GM19468 (cell line): ENCODE results near the gene CRHR1.

Experiments
- ATAC-seq: cut with Tn5 transposase; IDR thresholded peaks from one replicate; pipeline ENCODE4 v1.9.1; 2021; ENCODE audit warnings: mild to moderate bottlenecking, moderate library complexity, moderate number of reproducible peaks; ENCODE audit not compliant: unreplicated experiment; ENCODE audit errors: extremely low read depth

The CRHR1 gene

DNA sequence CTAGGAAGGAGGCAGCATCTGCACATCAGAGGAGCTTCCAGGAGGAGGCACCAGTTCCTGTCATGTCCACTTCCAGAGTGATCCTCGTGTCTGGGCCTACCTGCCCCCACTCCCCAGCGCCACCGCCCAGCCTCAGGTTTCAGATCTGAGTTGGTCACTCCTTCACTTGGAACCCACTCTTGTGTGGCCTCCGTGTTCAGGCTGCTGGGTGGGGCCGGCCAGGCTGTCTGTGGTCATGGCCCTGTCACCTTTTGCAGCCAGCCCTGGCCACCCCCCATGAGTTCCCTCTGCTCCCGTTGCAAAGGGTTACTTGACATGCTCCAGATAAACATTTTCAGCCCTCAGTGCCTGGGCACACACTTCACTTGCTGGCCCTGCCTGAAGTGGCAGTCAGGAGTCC lies 33.9 kb downstream of the CRHR1 start:
- ATAC-seq = no peak

DNA sequence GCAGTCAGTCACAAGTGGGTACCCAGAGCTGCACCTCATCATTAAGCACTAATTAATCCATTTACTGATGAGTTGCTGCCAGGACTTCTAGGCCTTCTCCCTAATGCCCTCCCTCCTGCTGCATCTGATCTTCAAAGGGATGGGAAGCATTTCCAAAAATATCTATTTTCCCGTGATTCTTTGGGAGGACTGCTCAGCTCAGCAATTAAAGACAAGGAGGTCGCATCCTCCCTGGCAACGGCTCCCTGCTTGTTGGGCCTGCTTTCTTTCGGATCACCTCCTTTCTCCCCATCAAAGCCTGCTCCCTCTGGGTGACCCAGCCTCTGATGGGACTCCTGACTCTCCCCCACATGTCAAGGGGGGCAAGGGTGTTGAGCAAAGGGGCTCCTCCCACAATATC lies 34.6 kb downstream of the CRHR1 start:
- ATAC-seq = no peak

DNA sequence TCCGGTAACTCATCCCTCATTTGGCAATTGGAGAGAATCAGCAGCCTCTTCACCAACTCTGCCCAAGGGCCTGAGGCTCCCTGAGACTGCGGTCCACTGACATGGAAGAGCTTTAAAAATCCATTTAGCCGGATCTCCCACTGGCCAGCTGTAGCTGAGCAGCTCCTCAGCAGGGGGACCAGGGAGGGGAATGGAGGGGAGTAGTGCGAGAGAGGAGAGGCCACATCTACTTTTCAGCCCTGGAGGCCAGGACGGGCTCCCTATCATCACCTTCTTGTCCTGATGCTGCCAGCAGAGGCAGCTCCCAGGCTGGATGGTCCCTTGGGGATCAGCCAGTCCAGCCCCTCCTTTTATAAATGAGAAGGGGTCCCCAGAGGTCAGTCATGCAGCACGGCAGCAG lies 35.5 kb downstream of the CRHR1 start:
- no peak for ATAC-seq

DNA sequence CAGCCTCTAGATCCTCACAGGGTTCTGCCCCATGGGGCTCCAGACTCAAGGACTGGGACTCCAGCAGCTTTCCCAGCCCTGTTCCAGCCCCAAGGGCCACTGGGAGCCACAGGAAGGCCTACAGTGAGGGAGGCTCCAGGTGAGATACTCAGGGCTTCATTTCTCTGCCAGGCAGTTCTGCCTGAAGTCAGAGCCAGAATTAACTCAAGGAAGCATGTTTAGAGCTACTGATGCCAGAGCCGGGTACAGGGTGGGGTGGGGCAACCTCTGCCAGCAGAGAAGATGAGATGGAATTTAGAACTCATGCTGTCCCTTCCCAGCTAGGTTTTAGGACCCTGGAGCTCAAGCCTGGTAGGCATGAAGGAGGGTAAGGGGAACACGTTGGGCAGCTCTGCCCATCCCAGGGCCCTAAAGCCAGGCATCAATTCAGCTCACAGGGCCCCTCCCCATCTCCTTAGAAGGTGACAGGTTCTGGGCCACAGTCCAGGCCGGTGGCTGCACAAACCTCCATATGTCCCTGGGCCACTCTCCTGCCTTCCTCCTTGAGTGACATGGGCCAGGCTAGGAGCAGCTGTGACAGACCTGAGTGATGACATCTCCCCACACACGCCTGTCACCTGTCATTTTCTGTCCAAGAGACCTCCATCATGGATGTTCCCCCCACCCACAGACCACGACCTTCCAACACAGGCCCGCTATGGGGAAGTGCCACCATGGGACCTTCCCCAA lies 36.1 kb downstream of the CRHR1 start:
- no peak for ATAC-seq

DNA sequence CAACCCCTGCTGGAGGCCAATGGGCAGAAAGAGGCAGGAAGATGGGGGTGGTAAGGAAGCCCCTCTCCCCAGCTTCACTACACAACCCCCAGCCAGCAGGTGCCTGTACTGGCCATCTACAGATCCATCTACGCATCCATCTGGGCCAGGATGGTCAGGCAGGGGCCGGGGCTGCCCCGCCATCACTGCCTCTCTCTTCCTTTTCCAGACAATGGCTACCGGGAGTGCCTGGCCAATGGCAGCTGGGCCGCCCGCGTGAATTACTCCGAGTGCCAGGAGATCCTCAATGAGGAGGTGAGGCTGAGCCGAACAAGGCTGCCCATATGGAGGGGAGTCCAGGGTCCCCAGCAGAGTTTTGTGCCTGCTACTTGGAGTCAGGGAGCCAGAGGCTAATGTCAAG lies 37.0 kb downstream of the CRHR1 start:
- ATAC-seq = no peak

DNA sequence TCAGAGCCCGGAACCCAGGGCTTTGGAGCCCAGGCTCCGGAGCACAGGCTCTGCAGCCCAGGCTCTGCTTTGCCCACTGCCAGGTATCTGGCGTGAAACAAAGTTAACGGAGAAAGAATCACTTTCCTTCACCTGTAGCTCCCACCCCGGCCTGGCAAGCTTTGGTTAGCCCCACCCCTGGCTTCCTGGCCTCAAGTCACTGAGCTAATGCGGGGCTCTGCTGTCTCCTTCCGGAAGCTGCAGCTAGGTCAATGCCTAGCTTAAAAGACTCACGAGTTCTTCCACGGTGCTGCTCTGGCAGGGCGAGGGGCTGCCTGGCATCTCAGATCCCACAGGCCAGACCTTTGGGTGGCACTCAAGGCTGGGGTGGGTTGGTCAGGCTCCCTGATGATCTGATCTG lies 39.5 kb downstream of the CRHR1 start:
- ATAC-seq = no peak

DNA sequence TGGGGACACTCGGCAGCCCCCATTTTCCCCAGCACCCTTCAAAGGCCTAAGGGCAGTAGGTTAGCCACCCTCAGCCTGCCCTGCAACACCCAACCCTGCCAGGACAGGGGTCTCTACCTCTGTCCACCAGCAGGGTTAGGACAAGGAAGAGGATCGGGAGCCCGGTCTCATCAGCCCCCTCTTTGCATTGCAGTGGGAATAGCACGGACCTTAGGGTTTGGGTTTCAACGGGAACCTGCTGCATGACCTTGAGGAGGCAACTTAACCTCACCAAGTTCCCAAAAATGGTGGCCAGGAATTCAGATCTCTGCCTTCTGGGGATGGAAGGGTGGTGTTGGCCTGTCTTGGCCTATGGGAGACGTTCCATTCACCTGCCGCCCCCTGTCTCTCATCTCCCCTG lies 40.4 kb downstream of the CRHR1 start:
- ATAC-seq = no peak

DNA sequence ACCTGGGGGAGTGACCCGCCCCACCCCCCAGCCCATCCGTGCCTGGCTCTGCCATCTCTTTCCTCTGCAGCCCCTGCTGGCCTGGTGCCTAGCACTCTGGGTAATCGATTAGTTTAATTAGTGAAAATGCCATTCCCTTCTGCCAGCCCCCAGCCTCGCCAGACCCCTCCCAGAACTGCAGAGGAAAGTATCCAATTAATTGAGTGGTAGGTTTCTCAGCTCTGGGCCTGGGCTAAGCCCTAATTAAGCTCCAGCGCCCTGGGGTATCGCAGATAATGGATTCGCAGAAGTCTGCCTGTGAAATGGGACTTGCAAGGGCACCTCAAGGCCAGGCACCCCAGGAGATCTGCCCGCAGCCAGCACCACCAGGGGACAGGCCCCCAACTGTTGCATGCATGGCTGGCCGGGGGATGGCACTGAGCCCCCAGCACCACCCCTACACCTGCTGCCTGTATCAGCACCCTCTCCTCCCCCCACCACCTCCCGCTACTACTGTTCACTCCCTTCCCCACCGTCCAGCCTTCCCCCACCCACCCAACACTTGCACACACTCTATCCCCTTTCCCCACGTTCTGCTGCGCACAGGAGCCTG lies 40.9 kb downstream of the CRHR1 start:
- no peak for ATAC-seq

DNA sequence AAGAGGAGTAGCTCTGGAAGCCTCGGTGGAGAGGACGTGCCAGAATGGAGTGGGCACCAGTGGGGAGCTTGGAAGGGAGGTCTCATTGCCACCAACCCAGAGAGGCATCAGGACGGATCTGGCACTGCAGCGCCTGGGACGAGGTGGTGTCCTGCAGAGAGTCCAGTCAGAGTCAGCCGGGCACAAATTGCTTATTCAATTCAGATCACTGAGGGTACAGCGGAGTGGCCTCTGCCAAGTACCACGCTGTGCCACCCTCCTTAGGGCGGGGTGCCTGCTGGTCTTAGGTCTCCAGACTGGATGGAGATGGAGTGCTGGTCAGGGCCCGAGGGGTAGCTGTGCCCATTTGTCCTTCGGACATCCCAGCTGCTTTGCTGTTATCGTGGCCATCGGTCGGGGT lies 41.7 kb downstream of the CRHR1 start:
- no peak for ATAC-seq

DNA sequence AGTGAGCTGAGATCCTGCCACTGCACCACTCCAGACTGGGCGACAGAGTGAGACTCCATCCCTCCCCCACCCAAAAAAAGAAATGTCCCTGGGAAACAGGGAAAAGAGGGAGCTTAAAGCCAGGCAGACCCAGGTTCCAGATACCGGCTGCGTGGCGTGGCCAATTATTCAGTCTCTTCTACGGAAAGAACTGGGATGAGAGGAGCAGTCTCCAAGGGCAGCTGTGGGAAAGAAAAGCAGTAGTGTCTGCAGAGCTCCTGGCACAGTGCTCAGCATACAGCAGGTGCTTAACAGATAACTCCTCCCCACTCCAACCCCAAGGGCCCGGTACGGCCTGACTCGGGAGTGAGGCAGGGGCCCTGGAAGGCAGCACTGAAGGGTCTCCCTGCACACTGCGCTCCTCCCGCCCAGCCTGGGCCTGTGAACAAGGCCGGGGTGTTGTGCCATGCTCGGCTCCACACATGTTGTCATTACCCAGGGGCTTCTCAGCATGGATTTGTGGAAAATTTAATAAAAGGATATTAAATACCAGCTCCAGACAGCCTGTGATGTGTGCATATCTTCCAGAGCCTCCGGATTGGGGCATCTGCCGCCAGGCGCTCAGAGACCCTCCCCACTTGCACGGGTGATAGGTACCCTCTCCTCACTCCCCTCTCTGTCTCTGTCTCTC lies 42.9 kb downstream of the CRHR1 start:
- ATAC-seq = no peak

DNA sequence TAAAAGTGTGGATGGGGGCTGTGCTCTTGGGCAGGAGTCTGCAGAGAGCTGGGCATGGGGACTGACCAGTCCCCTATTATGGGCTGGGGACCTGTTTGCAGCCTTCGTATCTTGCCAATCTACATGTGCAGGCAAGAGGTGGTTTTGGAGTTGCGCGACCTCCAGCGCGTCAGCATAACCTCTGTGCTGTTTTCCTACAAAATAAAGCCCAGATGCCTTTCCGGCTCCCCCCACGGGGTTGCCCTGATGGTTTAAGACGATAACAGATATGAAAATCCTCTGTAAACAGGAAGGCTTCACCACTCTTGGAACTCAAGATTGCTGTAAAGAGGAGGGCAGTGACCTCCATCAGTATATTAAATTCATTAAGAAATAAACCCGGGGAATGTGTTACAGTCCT lies 44.1 kb downstream of the CRHR1 start:
- no peak for ATAC-seq

DNA sequence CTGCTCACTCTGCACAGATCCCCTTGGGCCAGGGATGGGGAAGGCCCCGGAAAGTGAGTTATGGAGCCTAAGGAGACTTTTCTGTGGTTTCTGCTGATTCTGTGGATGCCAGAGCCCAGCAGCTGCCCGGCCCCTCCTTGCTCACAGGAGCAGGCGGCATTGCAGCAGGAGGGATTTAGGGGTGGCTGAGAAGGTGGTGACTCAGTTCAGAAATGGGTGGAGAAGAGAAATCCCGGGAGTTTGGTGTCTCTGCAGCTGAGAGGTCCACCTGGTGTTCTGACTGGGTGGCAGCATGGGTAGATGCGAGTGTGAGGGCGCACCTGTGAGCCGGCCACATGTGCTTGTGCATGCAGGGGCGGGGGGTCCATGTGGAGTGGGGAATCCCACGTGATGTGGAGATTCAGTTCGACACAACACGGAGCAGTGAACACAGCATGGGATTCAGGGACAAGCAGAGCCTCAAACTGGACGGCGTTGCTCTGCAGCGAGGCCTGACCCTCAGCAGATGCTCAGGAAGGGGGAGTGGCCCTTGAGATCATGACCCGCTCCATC lies 44.5 kb downstream of the CRHR1 start:
- ATAC-seq = no peak

DNA sequence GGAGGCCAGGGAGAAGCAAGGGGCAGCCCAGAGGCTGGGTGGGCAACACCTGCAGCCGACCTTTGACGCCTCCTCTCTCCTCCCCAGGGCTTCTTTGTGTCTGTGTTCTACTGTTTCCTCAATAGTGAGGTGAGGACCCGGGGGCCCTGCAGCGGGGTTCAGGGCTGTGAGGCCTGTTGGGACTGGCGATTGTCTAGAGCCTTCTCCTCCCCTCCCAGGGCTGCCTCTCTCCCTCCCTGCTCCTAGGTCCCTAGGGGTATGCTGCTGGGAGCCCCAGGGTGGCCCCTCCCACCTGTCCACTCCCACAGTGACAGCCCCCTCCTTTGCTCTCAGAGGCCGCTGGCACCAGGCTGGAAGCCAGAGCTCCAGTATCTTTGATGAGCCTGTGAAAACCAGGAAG lies 49.8 kb downstream of the CRHR1 start:
- ATAC-seq = no peak

DNA sequence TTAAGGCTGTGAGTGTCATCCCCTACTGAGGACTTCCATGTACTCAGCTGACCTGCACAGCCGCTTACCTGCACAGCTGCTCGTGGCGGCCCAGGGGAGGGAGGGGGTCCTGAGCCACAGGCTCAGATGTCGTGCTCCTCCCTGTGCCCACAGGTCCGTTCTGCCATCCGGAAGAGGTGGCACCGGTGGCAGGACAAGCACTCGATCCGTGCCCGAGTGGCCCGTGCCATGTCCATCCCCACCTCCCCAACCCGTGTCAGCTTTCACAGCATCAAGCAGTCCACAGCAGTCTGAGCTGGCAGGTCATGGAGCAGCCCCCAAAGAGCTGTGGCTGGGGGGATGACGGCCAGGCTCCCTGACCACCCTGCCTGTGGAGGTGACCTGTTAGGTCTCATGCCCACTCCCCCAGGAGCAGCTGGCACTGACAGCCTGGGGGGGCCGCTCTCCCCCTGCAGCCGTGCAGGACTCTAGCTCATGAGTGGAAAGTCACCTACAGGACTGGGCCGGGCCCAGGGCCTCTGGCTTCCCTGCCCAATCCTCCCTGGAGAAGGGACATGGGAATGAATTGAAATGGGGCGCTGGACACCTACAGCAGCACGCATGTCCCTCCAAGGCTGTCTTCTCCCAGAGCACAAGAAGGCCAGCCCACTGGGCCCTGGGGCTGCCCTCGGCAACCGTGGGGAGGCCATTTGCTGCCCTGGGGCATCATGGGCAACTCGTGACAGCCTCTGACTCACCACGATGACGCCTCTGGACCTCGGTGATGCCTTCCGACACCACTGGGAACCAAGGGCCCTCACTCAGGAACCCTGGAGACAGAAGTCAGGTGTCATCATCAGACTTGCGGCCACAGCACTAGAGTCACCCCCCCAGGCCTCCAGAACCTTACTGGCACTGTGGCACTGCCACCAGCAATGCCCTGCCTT lies 50.6 kb downstream of the CRHR1 start:
- ATAC-seq = no peak

DNA sequence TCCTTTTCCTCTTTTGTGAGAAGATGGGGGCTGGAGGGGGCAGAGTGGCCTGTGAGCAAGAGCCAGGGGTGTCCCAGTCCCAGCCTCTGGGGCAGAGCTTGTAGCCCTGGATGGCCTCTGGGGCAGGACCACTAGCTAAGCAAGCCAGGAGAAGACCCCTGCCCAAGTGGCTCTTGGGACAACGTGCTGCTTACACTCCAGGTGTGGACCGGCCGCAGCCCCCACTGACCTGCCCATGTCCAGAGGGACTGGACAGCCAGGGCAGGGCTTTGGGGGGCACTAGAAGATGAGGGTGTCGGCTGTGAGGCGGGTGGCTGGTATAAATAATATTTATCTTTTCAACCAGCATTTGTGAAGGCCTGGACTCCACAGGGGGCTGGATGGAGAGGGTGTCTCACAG lies 51.4 kb downstream of the CRHR1 start:
- no peak for ATAC-seq

DNA sequence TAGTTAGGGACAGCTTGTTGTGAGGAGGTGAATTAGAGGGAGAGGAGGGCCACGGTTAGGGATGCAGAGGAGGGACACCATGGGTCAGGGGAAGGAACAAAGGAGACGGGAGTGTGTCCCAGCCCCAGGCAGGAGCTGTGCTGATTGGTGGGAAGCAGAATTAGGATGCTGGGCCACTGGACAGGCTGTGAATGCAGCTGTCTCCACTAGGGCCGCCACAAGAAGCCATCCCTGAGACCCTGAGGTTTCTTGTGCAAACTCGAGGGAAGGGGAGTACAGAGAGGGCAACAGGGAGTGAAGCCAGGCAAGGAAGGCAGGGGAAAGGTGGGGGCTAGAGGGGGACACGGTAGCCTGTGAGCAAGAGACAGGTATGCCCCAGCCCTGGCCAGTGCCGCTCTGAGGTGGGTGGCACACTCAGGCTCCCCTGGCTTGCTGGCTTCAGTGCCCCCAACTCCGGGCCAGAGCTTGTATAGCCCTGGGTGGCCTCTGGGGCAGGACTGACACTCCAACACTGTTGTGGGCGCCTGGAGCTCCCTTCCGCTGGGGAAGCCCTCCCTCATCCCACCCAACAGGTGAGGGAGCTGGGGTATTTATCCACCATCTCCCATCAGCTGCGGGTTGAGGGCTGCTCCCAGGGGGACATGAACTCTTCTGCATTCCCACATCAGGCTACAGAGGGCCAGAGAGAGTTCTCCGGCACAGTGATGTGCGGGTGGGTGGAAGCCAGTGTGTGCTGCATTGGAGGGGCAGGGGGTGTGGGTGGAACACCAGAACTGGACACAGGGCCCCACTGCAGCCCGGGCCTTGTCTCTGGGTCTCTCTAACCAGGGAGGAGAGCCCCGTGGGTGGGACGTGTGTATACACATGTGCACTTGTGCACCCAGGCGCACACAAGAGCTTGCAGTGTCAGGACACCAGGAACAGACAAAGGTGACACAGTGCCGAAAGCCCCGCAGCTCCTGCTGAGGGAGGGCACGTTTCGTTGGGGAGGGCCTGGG lies 52.2 kb downstream of the CRHR1 start:
- no peak for ATAC-seq

DNA sequence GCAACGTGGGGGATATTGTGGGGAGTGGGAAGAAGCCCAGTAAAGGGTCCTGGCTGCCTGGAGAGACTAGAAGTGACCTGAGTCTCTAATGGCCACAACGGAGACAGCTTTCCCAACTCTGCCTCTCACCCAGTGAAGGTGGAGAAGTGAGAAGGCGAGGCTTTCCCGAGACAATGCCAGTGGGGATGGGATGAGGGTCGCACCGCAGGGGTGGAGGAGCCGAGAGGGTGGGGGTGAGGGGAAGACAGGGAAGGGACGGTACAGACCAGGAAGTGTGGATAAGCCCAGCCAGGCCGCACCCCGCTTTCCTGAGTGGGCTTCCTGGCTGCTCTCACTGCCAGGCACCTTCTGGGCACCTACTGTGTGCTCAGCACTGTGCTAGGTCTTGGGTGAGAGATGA lies 53.1 kb downstream of the CRHR1 start:
- ATAC-seq = no peak

DNA sequence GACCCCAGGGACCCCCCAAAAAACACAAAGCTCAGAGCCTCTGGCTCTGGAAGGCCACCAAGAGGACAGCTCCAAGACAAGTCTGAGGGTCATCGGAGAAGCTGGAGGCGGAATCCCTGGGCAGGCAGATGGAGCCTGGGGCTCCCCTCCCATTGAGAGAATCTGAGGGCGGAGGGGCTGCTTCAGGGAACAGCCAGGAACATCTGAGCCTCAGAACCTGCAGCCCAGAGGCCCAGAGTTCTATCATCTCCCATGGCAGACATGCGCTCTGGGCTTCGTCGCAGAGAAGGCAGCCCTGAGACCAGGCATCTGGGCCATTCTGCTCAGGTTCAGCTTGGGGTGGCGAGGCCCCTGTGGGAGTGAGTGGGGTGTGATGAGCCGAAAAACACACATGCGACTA lies 53.5 kb downstream of the CRHR1 start:
- no peak for ATAC-seq

DNA sequence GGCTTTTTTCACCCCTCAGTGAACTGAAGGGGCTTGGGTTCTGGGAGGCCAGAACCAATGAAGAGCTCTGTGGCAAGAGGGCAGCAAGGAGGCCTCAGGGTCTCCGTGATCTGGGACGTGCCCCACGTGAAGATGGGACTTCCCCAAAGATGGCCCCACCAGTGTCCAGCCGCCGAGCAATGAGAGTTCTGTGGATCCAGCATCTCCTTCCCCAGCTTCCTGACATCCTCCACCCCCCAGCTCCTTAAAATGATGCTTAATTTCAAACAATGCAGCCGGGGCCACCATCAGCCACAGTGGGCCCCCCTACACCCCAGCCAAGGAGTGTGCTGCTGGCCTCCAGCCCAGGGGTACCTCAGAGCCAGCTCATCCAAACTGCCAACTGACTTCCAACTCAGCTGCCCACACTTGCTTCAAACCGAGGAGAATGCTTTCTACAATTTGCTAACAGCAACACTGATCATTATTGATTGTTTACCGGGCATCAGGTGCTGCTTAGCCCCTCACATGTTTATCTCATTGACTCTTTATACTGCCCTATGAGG lies 54.7 kb downstream of the CRHR1 start:
- ATAC-seq = no peak
